WTC11 (cell line): ENCODE data around the gene MMGT1. TPM values are rescaled to one million over a fixed set of nuclear protein-coding genes. Genes with fewer than 3 reads are reported as not detected.

Source experiments
- ATAC-seq: fragments of 200-7000 bp; cut with Tn5 transposase; 2 replicates; pipeline ENCODE4 v1.10.0; 2021; ENCODE audit warnings: mild to moderate bottlenecking, moderate library complexity
- CTCF ChIA-PET: fragments of 300-600 bp; sonication (Branson Sonifier 250); formaldehyde crosslinking; loops from one replicate; lab custom pipeline; 2021; ENCODE audit warnings: antibody characterized with exemption; lab: Charles Lee
- POLR2A ChIA-PET: fragments of 350-600 bp; sonication (Branson Sonifier 250); formaldehyde crosslinking; loops from one replicate; lab custom pipeline; 2021; ENCODE audit warnings: antibody characterized with exemption; lab: Charles Lee
- DNase-seq: peaks from one replicate; pipeline ENCODE4 v3.0.0; 2021; ENCODE audit warnings: low spot score
- H3K27ac Mint-ChIP-seq: 2 replicates; pipeline ENCODE4 v1.8.0; 2021; ENCODE audit warnings: mixed read lengths
- H3K27me3 Mint-ChIP-seq: 2 replicates; pipeline ENCODE4 v1.8.0; 2021; ENCODE audit warnings: low read depth, mild to moderate bottlenecking, moderate library complexity, mixed read lengths
- H3K36me3 Mint-ChIP-seq: 2 replicates; pipeline ENCODE4 v1.8.0; 2021; ENCODE audit warnings: mixed read lengths
- H3K4me1 Mint-ChIP-seq: 2 replicates; pipeline ENCODE4 v1.8.0; 2022; ENCODE audit warnings: mixed read lengths
- H3K4me3 Mint-ChIP-seq: 2 replicates; pipeline ENCODE4 v1.8.0; 2021; ENCODE audit warnings: mild to moderate bottlenecking, moderate library complexity, mixed read lengths
- H3K9me3 Mint-ChIP-seq: 2 replicates; pipeline ENCODE4 v1.8.0; 2021; ENCODE audit warnings: mixed read lengths
- AR ChIP-seq: fragments of 250-450 bp; sonication (Bioruptor Pico); IDR thresholded peaks from 2 replicates; pipeline ENCODE4 v1.9.0; 2021; ENCODE audit warnings: mild to moderate bottlenecking
- ATF3 ChIP-seq: sonication (generic); formaldehyde crosslinking; conservative IDR thresholded peaks from 2 replicates; pipeline ENCODE4 v1.8.1; 2022; ENCODE audit warnings: mild to moderate bottlenecking, missing genetic modification reagents
- ATF6 ChIP-seq: sonication (generic); formaldehyde crosslinking; IDR thresholded peaks from 2 replicates; pipeline ENCODE4 v1.8.1; 2023; ENCODE audit warnings: mild to moderate bottlenecking, missing genetic modification reagents
- CDX4 ChIP-seq: fragments of 250-450 bp; sonication (Bioruptor Pico); IDR thresholded peaks from 2 replicates; pipeline ENCODE4 v1.9.0; 2021; ENCODE audit warnings: moderate library complexity, mild to moderate bottlenecking, inconsistent platforms, borderline replicate concordance
- CREM ChIP-seq: sonication (generic); formaldehyde crosslinking; IDR thresholded peaks from 2 replicates; pipeline ENCODE4 v1.8.1; 2022; ENCODE audit warnings: mild to moderate bottlenecking, missing genetic modification reagents, moderate library complexity
- ESRRA ChIP-seq: sonication (generic); formaldehyde crosslinking; IDR thresholded peaks from 2 replicates; pipeline ENCODE4 v1.8.1; 2022; ENCODE audit warnings: mild to moderate bottlenecking, missing genetic modification reagents, borderline replicate concordance
- ETV6 ChIP-seq: sonication (generic); formaldehyde crosslinking; IDR thresholded peaks from 2 replicates; pipeline ENCODE4 v1.8.1; 2022; ENCODE audit warnings: mild to moderate bottlenecking, missing genetic modification reagents
- FOXP1 ChIP-seq: sonication (generic); formaldehyde crosslinking; IDR thresholded peaks from 2 replicates; pipeline ENCODE4 v1.8.0; 2022; ENCODE audit warnings: missing genetic modification reagents, mild to moderate bottlenecking, moderate library complexity, borderline replicate concordance
- JAZF1 ChIP-seq: fragments of 250-450 bp; sonication (Bioruptor Pico); IDR thresholded peaks from 2 replicates; pipeline ENCODE4 v1.9.0; 2021; ENCODE audit warnings: moderate library complexity, mild to moderate bottlenecking, inconsistent platforms
- MAX ChIP-seq: sonication (generic); formaldehyde crosslinking; IDR thresholded peaks from 2 replicates; pipeline ENCODE4 v1.8.0; 2022; ENCODE audit warnings: mild to moderate bottlenecking, missing genetic modification reagents
- NFE2L1 ChIP-seq: sonication (generic); formaldehyde crosslinking; IDR thresholded peaks from 2 replicates; pipeline ENCODE4 v1.8.1; 2023; ENCODE audit warnings: missing genetic modification reagents
- NR1H2 ChIP-seq: sonication (generic); formaldehyde crosslinking; IDR thresholded peaks from 2 replicates; pipeline ENCODE4 v1.9.0; 2021; ENCODE audit warnings: mild to moderate bottlenecking, moderate library complexity, missing genetic modification reagents
- NR2C2 ChIP-seq: sonication (generic); formaldehyde crosslinking; IDR thresholded peaks from 2 replicates; pipeline ENCODE4 v1.8.0; 2022; ENCODE audit warnings: mild to moderate bottlenecking, missing genetic modification reagents
- RORB ChIP-seq: fragments of 250-450 bp; sonication (Bioruptor Pico); IDR thresholded peaks from 2 replicates; pipeline ENCODE4 v1.9.0; 2021; ENCODE audit warnings: mild to moderate bottlenecking
- SMAD3 ChIP-seq: sonication (generic); formaldehyde crosslinking; IDR thresholded peaks from 2 replicates; pipeline ENCODE4 v1.8.0; 2022; ENCODE audit warnings: missing genetic modification reagents, mild to moderate bottlenecking, borderline replicate concordance
- TCF7 ChIP-seq: sonication (generic); formaldehyde crosslinking; IDR thresholded peaks from 2 replicates; pipeline ENCODE4 v1.8.0; 2022; ENCODE audit warnings: mild to moderate bottlenecking, low read depth, missing genetic modification reagents, moderate library complexity
- TP53 ChIP-seq: sonication (generic); formaldehyde crosslinking; IDR thresholded peaks from 2 replicates; pipeline ENCODE4 v1.8.1; 2023; ENCODE audit warnings: mild to moderate bottlenecking, missing genetic modification reagents
- ZNF121 ChIP-seq: sonication (generic); formaldehyde crosslinking; IDR thresholded peaks from 2 replicates; pipeline ENCODE4 v1.8.0; 2023; ENCODE audit warnings: missing genetic modification reagents
- ZNF263 ChIP-seq: sonication (generic); formaldehyde crosslinking; IDR thresholded peaks from 2 replicates; pipeline ENCODE4 v1.8.1; 2022; ENCODE audit warnings: low read depth, mild to moderate bottlenecking, moderate library complexity, missing genetic modification reagents
- ZSCAN18 ChIP-seq: fragments of 250-450 bp; sonication (Bioruptor Pico); IDR thresholded peaks from 2 replicates; pipeline ENCODE4 v2.1.2; 2022; ENCODE audit warnings: mild to moderate bottlenecking, moderate library complexity
- total RNA-seq: library from RNA; stranded (reverse); gene quantifications from 3 replicates; pipeline ENCODE4 v1.2.3, GENCODE V29; 2021

The MMGT1 gene
- total RNA-seq, 1 experiment from 2014 or later, result 15.4 TPM

GRCh38 chrX:135951291-135951690 lies 22.5 kb downstream of the MMGT1 start (continued):
- no peak for TF ChIP-seq SMAD3 (CRISPR knock-in tag)
- no peak for TF ChIP-seq CREM (CRISPR knock-in tag)
- no peak for TF ChIP-seq RORB (CRISPR knock-in tag)
- TF ChIP-seq AR (CRISPR knock-in tag), result no peak
- no peak for TF ChIP-seq NR1H2
- no peak for TF ChIP-seq JAZF1 (CRISPR knock-in tag)
- TF ChIP-seq TP53 (CRISPR knock-in tag), result no peak

GRCh38 chrX:135944486-135944885 lies 29.3 kb downstream of the MMGT1 start:
- peaks cover 20% of the 10 kb centered on the region for H3K9me3 Mint-ChIP-seq
- H3K27me3 Mint-ChIP-seq, result peaks cover 6% of the 10 kb centered on the region; the same call in 1 of the 2 replicates
- no peak for DNase-seq
- H3K36me3 Mint-ChIP-seq, result no peaks in the 10 kb centered on the region
- POLR2A ChIA-PET, result no interaction called here
- no peaks in the 10 kb centered on the region for H3K4me1 Mint-ChIP-seq
- CTCF ChIA-PET, result no interaction called here
- no peak overlapping the region for H3K27ac Mint-ChIP-seq
- ATAC-seq, result no peak
- no peak overlapping the region for H3K4me3 Mint-ChIP-seq
- no peak for TF ChIP-seq JAZF1 (CRISPR knock-in tag)
- no peak for TF ChIP-seq ETV6 (CRISPR knock-in tag)
- TF ChIP-seq CDX4 (CRISPR knock-in tag), result no peak
- no peak for TF ChIP-seq ZNF121 (CRISPR knock-in tag)
- no peak for TF ChIP-seq NR2C2 (CRISPR knock-in tag)
- TF ChIP-seq ZSCAN18 (CRISPR knock-in tag), result no peak
- TF ChIP-seq NFE2L1, result no peak
- TF ChIP-seq MAX (CRISPR knock-in tag), result no peak
- no peak for TF ChIP-seq ZNF263 (CRISPR knock-in tag)
- no peak for TF ChIP-seq ESRRA (CRISPR knock-in tag)
- TF ChIP-seq TCF7 (CRISPR knock-in tag), result no peak
- TF ChIP-seq FOXP1 (CRISPR knock-in tag), result no peak
- TF ChIP-seq TP53 (CRISPR knock-in tag), result no peak
- no peak for TF ChIP-seq ATF6 (CRISPR knock-in tag)
- no peak for TF ChIP-seq ATF3 (CRISPR knock-in tag)
